G401 (cell line): ENCODE results near the gene CCDC88B. TPM values are rescaled to one million over a fixed set of nuclear protein-coding genes. Genes with fewer than 3 reads are reported as not detected.
A peak's percentile ranks its signal among the peaks of the same experiment; 100 is the strongest.

ENCODE experiments used
- DNase-seq: peaks from one replicate; pipeline ENCODE4 v3.0.0-alpha.2; 2015; ENCODE audit warnings: low spot score
- in situ Hi-C: cut with HindIII; loops from 2 replicates; pipeline ENCODE4 v1.10.0; 2016; ENCODE audit warnings: low sequenced_read_pairs, mixed read lengths
- total RNA-seq: library from RNA; depleted of rRNA; stranded (reverse); fragments of >200 nt; shearing (Covaris generic); gene quantifications from 2 replicates; pipeline ENCODE4 v1.2.3, GENCODE V29; 2014

CCDC88B gene
- total RNA-seq, 1 experiment from 2014 or later, result 15.1 TPM

- in situ Hi-C loops, result no loop called here
- peak; percentile 92 for DNase-seq
Observed at GRCh38 chr11:64355078-64355940, 15.3 kb downstream of the CCDC88B start.

- in situ Hi-C loops, result no loop called here
- peak; percentile 84 for DNase-seq
Observed at GRCh38 chr11:64356498-64357411, 16.8 kb downstream of the CCDC88B start.

GRCh38 chr11:64357446-64357845 lies 17.4 kb downstream of the CCDC88B start:
- in situ Hi-C loops, result no loop called here
- DNase-seq, result no peak

GRCh38 chr11:64357904-64358535 lies 18.0 kb downstream of the CCDC88B start:
- no peak for DNase-seq
- in situ Hi-C loops, result no loop called here

GRCh38 chr11:64358536-64358906 lies 18.5 kb downstream of the CCDC88B start:
- no peak for DNase-seq
- in situ Hi-C loops, result no loop called here

GRCh38 chr11:64358907-64359711 lies 19.1 kb downstream of the CCDC88B start, which contains the start of gene RPS6KA4:
Gene RPS6KA4, plus strand, starts transcription at chr11:64359162. Its CDS starts 74 bp downstream, at chr11:64359236.
- peak; percentile 72 for DNase-seq
- in situ Hi-C loops, result no loop called here

- DNase-seq, result peak; percentile 79
- in situ Hi-C loops, result no loop called here
Observed at GRCh38 chr11:64359712-64360445, 19.9 kb downstream of the CCDC88B start.

GRCh38 chr11:64360448-64360921 lies 20.5 kb downstream of the CCDC88B start:
- no peak for DNase-seq

GRCh38 chr11:64361659-64362058 lies 21.7 kb downstream of the CCDC88B start:
- in situ Hi-C loops, result no loop called here

More at GRCh38 chr11:64360448-64360921, 20.5 kb downstream of the CCDC88B start:
- in situ Hi-C loops, result no loop called here

GRCh38 chr11:64362339-64362738 lies 22.3 kb downstream of the CCDC88B start:
- no peak for DNase-seq
- in situ Hi-C loops, result no loop called here

More at GRCh38 chr11:64361659-64362058, 21.7 kb downstream of the CCDC88B start:
- no peak for DNase-seq

- DNase-seq, result no peak
- in situ Hi-C loops, result no loop called here
Observed at GRCh38 chr11:64364435-64364834, 24.4 kb downstream of the CCDC88B start.

- in situ Hi-C loops, result no loop called here
- no peak for DNase-seq
Observed at GRCh38 chr11:64364911-64365310, 24.9 kb downstream of the CCDC88B start.

- no peak for DNase-seq
- in situ Hi-C loops, result no loop called here
Observed at GRCh38 chr11:64366751-64367150, 26.7 kb downstream of the CCDC88B start.

- DNase-seq, result no peak
- in situ Hi-C loops, result no loop called here
Observed at GRCh38 chr11:64367931-64368672, 28.1 kb downstream of the CCDC88B start.

- in situ Hi-C loops, result no loop called here
- DNase-seq, result no peak
Observed at GRCh38 chr11:64368673-64369074, 28.7 kb downstream of the CCDC88B start.

- DNase-seq, result no peak
- in situ Hi-C loops, result no loop called here
Observed at GRCh38 chr11:64369440-64370421, 29.7 kb downstream of the CCDC88B start.
